HL-60/S4 (cell line): Measurements from ENCODE around the gene DCAF6.
"Not testable (repeated sequence)": the region's sequence is repeated elsewhere in the genome, so short reads cannot be mapped to it uniquely, and the experiment has no call there.

Experiments used
- in situ Hi-C: fragments of 300-500 bp; cut with MboI; formaldehyde crosslinking; loops from 2 replicates; pipeline ENCODE4 v1.14.3; 2022; ENCODE audit warnings: low sequenced_read_pairs

Gene DCAF6

GRCh38 chr1:167936068-167936929 is at the start of gene DCAF6:
Gene DCAF6, plus strand, starts transcription at chr1:167936683. Its CDS starts 229 bp downstream, at chr1:167936912.
- in situ Hi-C loops, result no loop called here

- in situ Hi-C loops, result not testable (repeated sequence)
Observed at GRCh38 chr1:167887187-167887586, 49.3 kb upstream of the DCAF6 start.

GRCh38 chr1:167890400-167890799 is 46.1 kb upstream of the DCAF6 start:
- in situ Hi-C loops, result no loop called here

GRCh38 chr1:167893798-167894197 is 42.7 kb upstream of the DCAF6 start:
- in situ Hi-C loops, result no loop called here

- in situ Hi-C loops, result no loop called here
Observed at GRCh38 chr1:167898578-167899222, 37.8 kb upstream of the DCAF6 start.

GRCh38 chr1:167899253-167899681 is 37.2 kb upstream of the DCAF6 start:
- in situ Hi-C loops, result no loop called here

GRCh38 chr1:167900907-167901306 is 35.6 kb upstream of the DCAF6 start:
- in situ Hi-C loops, result no loop called here

GRCh38 chr1:167904652-167905130 is 31.8 kb upstream of the DCAF6 start:
- in situ Hi-C loops, result no loop called here

- in situ Hi-C loops, result no loop called here
Observed at GRCh38 chr1:167905182-167905581, 31.3 kb upstream of the DCAF6 start.

GRCh38 chr1:167905671-167906070 is 30.8 kb upstream of the DCAF6 start:
- in situ Hi-C loops, result no loop called here

- in situ Hi-C loops, result no loop called here
Observed at GRCh38 chr1:167909691-167910180, 26.7 kb upstream of the DCAF6 start.

- in situ Hi-C loops, result no loop called here
Observed at GRCh38 chr1:167910530-167910929, 26.0 kb upstream of the DCAF6 start.

- in situ Hi-C loops, result no loop called here
Observed at GRCh38 chr1:167911413-167911812, 25.1 kb upstream of the DCAF6 start.

GRCh38 chr1:167912294-167912693 is 24.2 kb upstream of the DCAF6 start:
- in situ Hi-C loops, result no loop called here

GRCh38 chr1:167913895-167914496 is 22.5 kb upstream of the DCAF6 start, which contains the start of gene ADCY10:
Gene ADCY10, minus strand, starts transcription at chr1:167914134. Its CDS starts 8,994 bp downstream, at chr1:167905140.
- in situ Hi-C loops, result no loop called here

GRCh38 chr1:167915569-167915968 is 20.9 kb upstream of the DCAF6 start:
- in situ Hi-C loops, result no loop called here

- in situ Hi-C loops, result no loop called here
Observed at GRCh38 chr1:167916766-167917511, 19.5 kb upstream of the DCAF6 start.

GRCh38 chr1:167922023-167922422 is 14.5 kb upstream of the DCAF6 start:
- in situ Hi-C loops, result no loop called here

GRCh38 chr1:167922611-167923074 is 13.8 kb upstream of the DCAF6 start:
- in situ Hi-C loops, result no loop called here

- in situ Hi-C loops, result no loop called here
Observed at GRCh38 chr1:167923324-167924056, 13.0 kb upstream of the DCAF6 start.
